ENCODE results near the gene AFF1. TPM values are rescaled to one million over a fixed set of nuclear protein-coding genes. Genes with fewer than 3 reads are reported as not detected.
A peak's percentile ranks its signal among the peaks of the same experiment; 100 is the strongest.
"Not testable (repeated sequence)": the region's sequence is repeated elsewhere in the genome, so short reads cannot be mapped to it uniquely, and the experiment has no call there.

Gene AFF1
- total RNA-seq, 1 donor from 2014 or later, result 34.1 TPM

GRCh38 chr4:87033902-87034301 lies 99.1 kb downstream of the AFF1 start:
- H3K27me3 Mint-ChIP-seq (ENCODE audit: low read depth), result no peaks in the 10 kb centered on the region
- peaks cover 36% of the 10 kb centered on the region for H3K4me1 Mint-ChIP-seq
- DNase-seq (ENCODE audit: low read depth, low spot score), result no peak
- H3K9me3 Mint-ChIP-seq, result no peaks in the 10 kb centered on the region
- H3K4me3 Mint-ChIP-seq, result no peak overlapping the region
- no peak for TF ChIP-seq CTCF (conservative IDR thresholded peaks at IDR 0.05)
- H3K27ac Mint-ChIP-seq (ENCODE audit: unreplicated experiment), result no peak overlapping the region
- no peaks in the 10 kb centered on the region for H3K36me3 Mint-ChIP-seq (ENCODE audit: low read depth)

GRCh38 chr4:87034527-87034926 lies 99.7 kb downstream of the AFF1 start:
- H3K9me3 Mint-ChIP-seq, result no peaks in the 10 kb centered on the region
- no peak for TF ChIP-seq CTCF (conservative IDR thresholded peaks at IDR 0.05)
- H3K4me1 Mint-ChIP-seq, result peaks cover 42% of the 10 kb centered on the region
- H3K36me3 Mint-ChIP-seq (ENCODE audit: low read depth), result no peaks in the 10 kb centered on the region
- no peak overlapping the region for H3K27ac Mint-ChIP-seq (ENCODE audit: unreplicated experiment)
- H3K4me3 Mint-ChIP-seq, result no peak overlapping the region
- no peaks in the 10 kb centered on the region for H3K27me3 Mint-ChIP-seq (ENCODE audit: low read depth)
- no peak for DNase-seq (ENCODE audit: low read depth, low spot score)

GRCh38 chr4:87035881-87036509 lies 101.2 kb downstream of the AFF1 start:
- peaks cover 49% of the 10 kb centered on the region for H3K4me1 Mint-ChIP-seq
- no peaks in the 10 kb centered on the region for H3K27me3 Mint-ChIP-seq (ENCODE audit: low read depth)
- H3K36me3 Mint-ChIP-seq (ENCODE audit: low read depth), result no peaks in the 10 kb centered on the region
- H3K4me3 Mint-ChIP-seq, result no peak overlapping the region
- no peak overlapping the region for H3K27ac Mint-ChIP-seq (ENCODE audit: unreplicated experiment)
- H3K9me3 Mint-ChIP-seq, result no peaks in the 10 kb centered on the region
- no peak for DNase-seq (ENCODE audit: low read depth, low spot score)
- no peak for TF ChIP-seq CTCF (conservative IDR thresholded peaks at IDR 0.05)

GRCh38 chr4:87036713-87037112 lies 101.9 kb downstream of the AFF1 start:
- H3K9me3 Mint-ChIP-seq, result no peaks in the 10 kb centered on the region
- H3K27ac Mint-ChIP-seq (ENCODE audit: unreplicated experiment), result no peak overlapping the region
- no peak for DNase-seq (ENCODE audit: low read depth, low spot score)
- H3K4me3 Mint-ChIP-seq, result peak overlapping the region; percentile 43
- no peaks in the 10 kb centered on the region for H3K27me3 Mint-ChIP-seq (ENCODE audit: low read depth)
- TF ChIP-seq CTCF (conservative IDR thresholded peaks at IDR 0.05), result no peak
- H3K36me3 Mint-ChIP-seq (ENCODE audit: low read depth), result no peaks in the 10 kb centered on the region
- H3K4me1 Mint-ChIP-seq, result peaks cover 53% of the 10 kb centered on the region

- H3K9me3 Mint-ChIP-seq; H3K27me3 Mint-ChIP-seq (ENCODE audit: low read depth); DNase-seq (ENCODE audit: low read depth, low spot score); H3K36me3 Mint-ChIP-seq (ENCODE audit: low read depth): not testable (repeated sequence)
- peak overlapping the region; percentile 35 for H3K4me3 Mint-ChIP-seq
- peak overlapping the region; percentile 89 for H3K27ac Mint-ChIP-seq (ENCODE audit: unreplicated experiment)
- peaks cover 57% of the 10 kb centered on the region for H3K4me1 Mint-ChIP-seq
Measured at GRCh38 chr4:87037171-87037570, 102.4 kb downstream of the AFF1 start.

GRCh38 chr4:87037671-87038334 lies 103.0 kb downstream of the AFF1 start:
- H3K36me3 Mint-ChIP-seq (ENCODE audit: low read depth), result no peaks in the 10 kb centered on the region
- TF ChIP-seq CTCF (conservative IDR thresholded peaks at IDR 0.05), result no peak
- peaks cover 63% of the 10 kb centered on the region for H3K4me1 Mint-ChIP-seq
- no peaks in the 10 kb centered on the region for H3K27me3 Mint-ChIP-seq (ENCODE audit: low read depth)
- H3K9me3 Mint-ChIP-seq, result no peaks in the 10 kb centered on the region
- peak overlapping the region; percentile 93 for H3K27ac Mint-ChIP-seq (ENCODE audit: unreplicated experiment)
- DNase-seq (ENCODE audit: low read depth, low spot score), result no peak
- peak overlapping the region; percentile 68 for H3K4me3 Mint-ChIP-seq
